IPS DF 6.9 (cell line): ENCODE results near the gene ABHD6.

Experiments
- DNase-seq: peaks from one replicate; pipeline ENCODE4 v3.0.0-alpha.2; 2013; ENCODE audit warnings: low read depth, low spot score
- H3K27ac ChIP-seq: one replicate; pipeline ENCODE4 v1.5.1; 2013; ENCODE audit warnings: low read length, control low read depth
- H3K27me3 ChIP-seq: 2 replicates; pipeline ENCODE4 v1.6.1; 2013; ENCODE audit warnings: mild to moderate bottlenecking, low read length; ENCODE audit not compliant: control insufficient read depth, insufficient read depth
- H3K36me3 ChIP-seq: 2 replicates; pipeline ENCODE4 v1.6.1; 2013; ENCODE audit warnings: low read length; ENCODE audit not compliant: control insufficient read depth, insufficient read depth
- H3K4me1 ChIP-seq: 2 replicates; pipeline ENCODE4 v1.6.1; 2013; ENCODE audit warnings: low read length; ENCODE audit not compliant: control insufficient read depth, insufficient read depth
- H3K4me3 ChIP-seq: 2 replicates; pipeline ENCODE4 v1.5.1; 2013; ENCODE audit warnings: mild to moderate bottlenecking, low read length
- H3K9me3 ChIP-seq: 2 replicates; pipeline ENCODE4 v1.6.1; 2013; ENCODE audit warnings: low read length, inconsistent platforms; ENCODE audit not compliant: control insufficient read depth, insufficient read depth
- WGBS: extraction: QIAGEN DNeasy Blood & Tissue Kit; methylation state at CpG from one replicate; pipeline ENCODE4 v1.1.7; 2013; ENCODE audit warnings: mixed read lengths, missing lambda C conversion rate; ENCODE audit not compliant: insufficient read length, insufficient coverage; 5-methylcytosine and 5-hydroxymethylcytosine counted together

ABHD6 gene

GRCh38 chr3:58237238-58237940, at the start of gene ABHD6:
Gene ABHD6 (plus strand): TSS chr3:58237792. CDS start chr3:58256587, 18,795 bp downstream.
- no peak for DNase-seq
- Histone ChIP-seq H3K27me3 (peaks cover 8% of the 10 kb centered on the region; the same call in 1 of the 2 replicates), H3K4me3 (peak within 1 kb of the TSS; percentile 55; the same call in 1 of the 2 replicates), H3K4me1 (no peaks in the 10 kb centered on the region), H3K27ac (no peak within 1 kb of the TSS), H3K9me3 (no peaks in the 10 kb centered on the region), H3K36me3 (no peaks in the 10 kb centered on the region)
- no CpG with 5 or more reads among the region's 77 CpGs for WGBS

- DNase-seq = no peak
- no peaks in the 10 kb centered on the region for H3K36me3 ChIP-seq
- no peaks in the 10 kb centered on the region for H3K9me3 ChIP-seq
- WGBS = no CpG with 5 or more reads among the region's 6 CpGs
- no peaks in the 10 kb centered on the region for H3K27me3 ChIP-seq
- H3K4me1 ChIP-seq = no peaks in the 10 kb centered on the region
- H3K4me3 ChIP-seq = no peak overlapping the region
- H3K27ac ChIP-seq = no peak overlapping the region
Measured at GRCh38 chr3:58188173-58188564, 49.4 kb upstream of the ABHD6 start.

- no peak overlapping the region for H3K4me3 ChIP-seq
- H3K27ac ChIP-seq = no peak overlapping the region
- no peaks in the 10 kb centered on the region for H3K4me1 ChIP-seq
- no peaks in the 10 kb centered on the region for H3K9me3 ChIP-seq
- no peaks in the 10 kb centered on the region for H3K27me3 ChIP-seq
- H3K36me3 ChIP-seq = no peaks in the 10 kb centered on the region
- no peak for DNase-seq
- WGBS = no CpG with 5 or more reads among the region's 10 CpGs
Measured at GRCh38 chr3:58188921-58189451, 48.6 kb upstream of the ABHD6 start.

- no peak overlapping the region for H3K4me3 ChIP-seq
- no peaks in the 10 kb centered on the region for H3K4me1 ChIP-seq
- H3K36me3 ChIP-seq = no peaks in the 10 kb centered on the region
- H3K27me3 ChIP-seq = no peaks in the 10 kb centered on the region
- no CpG with 5 or more reads among the region's 5 CpGs for WGBS
- H3K27ac ChIP-seq = no peak overlapping the region
- DNase-seq = no peak
- H3K9me3 ChIP-seq = no peaks in the 10 kb centered on the region
Measured at GRCh38 chr3:58189691-58190090, 47.9 kb upstream of the ABHD6 start.

GRCh38 chr3:58190291-58190690, 47.3 kb upstream of the ABHD6 start:
- no peak overlapping the region for H3K27ac ChIP-seq
- H3K27me3 ChIP-seq = no peaks in the 10 kb centered on the region
- no peaks in the 10 kb centered on the region for H3K36me3 ChIP-seq
- no CpG with 5 or more reads among the region's 4 CpGs for whole genome bisulfite sequencing
- no peaks in the 10 kb centered on the region for H3K4me1 ChIP-seq
- no peaks in the 10 kb centered on the region for H3K9me3 ChIP-seq
- no peak overlapping the region for H3K4me3 ChIP-seq
- no peak for DNase-seq

- Histone ChIP-seq H3K9me3 (no peaks in the 10 kb centered on the region), H3K27ac (no peak overlapping the region), H3K36me3 (no peaks in the 10 kb centered on the region), H3K4me3 (no peak overlapping the region), H3K27me3 (no peaks in the 10 kb centered on the region), H3K4me1 (no peaks in the 10 kb centered on the region)
- no peak for DNase-seq
- no CpG with 5 or more reads among the region's 4 CpGs for WGBS
Measured at GRCh38 chr3:58190882-58191281, 46.7 kb upstream of the ABHD6 start.

GRCh38 chr3:58191361-58191991, 46.1 kb upstream of the ABHD6 start:
- Histone ChIP-seq H3K4me1 (no peaks in the 10 kb centered on the region), H3K4me3 (no peak overlapping the region), H3K36me3 (no peaks in the 10 kb centered on the region), H3K27me3 (no peaks in the 10 kb centered on the region), H3K27ac (no peak overlapping the region), H3K9me3 (no peaks in the 10 kb centered on the region)
- no CpG with 5 or more reads among the region's 10 CpGs for WGBS
- no peak for DNase-seq

GRCh38 chr3:58192069-58192468, 45.5 kb upstream of the ABHD6 start:
- Histone ChIP-seq H3K36me3 (no peaks in the 10 kb centered on the region), H3K27ac (no peak overlapping the region), H3K9me3 (no peaks in the 10 kb centered on the region), H3K27me3 (no peaks in the 10 kb centered on the region), H3K4me3 (no peak overlapping the region), H3K4me1 (no peaks in the 10 kb centered on the region)
- no peak for DNase-seq
- no CpG with 5 or more reads among the region's 5 CpGs for WGBS

GRCh38 chr3:58193682-58194407, 43.7 kb upstream of the ABHD6 start:
- H3K27me3 ChIP-seq = no peaks in the 10 kb centered on the region
- WGBS = no CpG with 5 or more reads among the region's 12 CpGs
- H3K9me3 ChIP-seq = no peaks in the 10 kb centered on the region
- no peak for DNase-seq
- H3K27ac ChIP-seq = no peak overlapping the region
- H3K4me1 ChIP-seq = no peaks in the 10 kb centered on the region
- no peak overlapping the region for H3K4me3 ChIP-seq
- H3K36me3 ChIP-seq = no peaks in the 10 kb centered on the region

- Histone ChIP-seq H3K27me3 (no peaks in the 10 kb centered on the region), H3K4me1 (no peaks in the 10 kb centered on the region), H3K9me3 (no peaks in the 10 kb centered on the region), H3K36me3 (no peaks in the 10 kb centered on the region), H3K4me3 (no peak overlapping the region), H3K27ac (no peak overlapping the region)
- DNase-seq = no peak
- no CpG with 5 or more reads among the region's 10 CpGs for WGBS
Measured at GRCh38 chr3:58197588-58197987, 40.0 kb upstream of the ABHD6 start.
